GM12878 (cell line): ENCODE results near the gene PRR9. TPM values are rescaled to one million over a fixed set of nuclear protein-coding genes. Genes with fewer than 3 reads are reported as not detected.

Experiments used
- ATAC-seq: fragments of 200-7000 bp; cut with Tn5 transposase; 3 replicates; pipeline ENCODE4 v1.9.1; 2020; ENCODE audit warnings: mild to moderate bottlenecking, moderate library complexity
- BruUV-seq: library from RNA; stranded (reverse); fragments of 400-500 nt; replicated peaks from 2 replicates; lab custom pipeline; 2021; lab: Mats Ljungman, UMichigan
- CTCF ChIA-PET: fragments of 300-600 bp; sonication (Branson Sonifier 250); formaldehyde crosslinking; extraction: SDS; loops from one replicate; lab custom pipeline; 2021; ENCODE audit warnings: inconsistent platforms; lab: Yijun Ruan, JAX
- POLR2A ChIA-PET: fragments of 350-600 bp; formaldehyde crosslinking; extraction: SDS; loops from one replicate; lab custom pipeline; 2021; ENCODE audit warnings: inconsistent platforms; lab: Charles Lee
- RAD21 ChIA-PET: fragments of 300-600 bp; sonication (Branson Sonifier 250); formaldehyde crosslinking; loops from one replicate; lab custom pipeline; 2023; ENCODE audit warnings: antibody characterized with exemption; ENCODE audit not compliant: unreplicated experiment; lab: Charles Lee
- SMC1A ChIA-PET: fragments of 300-600 bp; sonication (Branson Sonifier 250); formaldehyde crosslinking; loops from one replicate; lab custom pipeline; 2023; ENCODE audit not compliant: unreplicated experiment, uncharacterized antibody; lab: Charles Lee
- DNase-seq: peaks from one replicate; pipeline ENCODE4 v3.0.0-alpha.2; 2011; ENCODE audit warnings: low read depth, low spot score
- FAIRE-seq: peaks from 3 replicates; lab custom pipeline; 2011; peaks lifted over from hg19 to GRCh38; lab: Jason Lieb, UNC
- H2AFZ ChIP-seq: 2 replicates; pipeline ENCODE4 v1.6.0; 2011; ENCODE audit warnings: low read depth, low read length, control low read depth; ENCODE audit not compliant: control insufficient read depth
- H3K27ac ChIP-seq: 2 replicates; pipeline ENCODE4 v1.5.1; 2011; ENCODE audit warnings: control low read depth; ENCODE audit not compliant: control insufficient read depth, insufficient read depth
- H3K27me3 ChIP-seq, 2 experiments: replicated peaks in 1 of 2; 2 replicates each; pipeline versions ENCODE4 v1.6.0 to v1.6.1; 2011; ENCODE audit warnings: low read length in 1 of 2; ENCODE audit not compliant: control insufficient read depth in 2 of 2, insufficient read depth in 2 of 2
- H3K36me3 ChIP-seq, 2 experiments: 2 replicates each; pipeline ENCODE4 v1.5.1; 2011; ENCODE audit warnings: low read length in 1 of 2; ENCODE audit not compliant: control insufficient read depth in 2 of 2, insufficient read depth in 2 of 2
- H3K4me1 ChIP-seq: 2 replicates; pipeline ENCODE4 v1.6.1; 2011; ENCODE audit warnings: mild to moderate bottlenecking, low read length, moderate library complexity, mixed read lengths; ENCODE audit not compliant: control insufficient read depth, insufficient read depth
- H3K4me2 ChIP-seq: 2 replicates; pipeline ENCODE4 v1.6.0; 2011; ENCODE audit warnings: control low read depth; ENCODE audit not compliant: control insufficient read depth, insufficient read depth
- H3K4me3 ChIP-seq: fragments of 200-600 bp; sonication (generic); 2 replicates; pipeline ENCODE4 v1.5.1; 2016
- H3K79me2 ChIP-seq: 2 replicates; pipeline ENCODE4 v1.6.0; 2011; ENCODE audit warnings: low read length; ENCODE audit not compliant: control insufficient read depth, insufficient read depth
- H3K9ac ChIP-seq: 2 replicates; pipeline ENCODE4 v1.8.0; 2011; ENCODE audit warnings: low read length, control low read depth, mixed read lengths; ENCODE audit not compliant: control insufficient read depth, insufficient read depth
- H3K9me3 ChIP-seq: replicated peaks from 3 replicates; pipeline ENCODE4 v1.5.1; 2011; ENCODE audit warnings: mild to moderate bottlenecking, low read length; ENCODE audit not compliant: control insufficient read depth, insufficient read depth
- H4K20me1 ChIP-seq: 2 replicates; pipeline ENCODE4 v1.6.0; 2011; ENCODE audit not compliant: control insufficient read depth, insufficient read depth
- BCL11A ChIP-seq: IDR thresholded peaks from 2 replicates; pipeline ENCODE4 v1.6.1; 2011; ENCODE audit warnings: low read depth, low read length
- BMI1 ChIP-seq: fragments of 450-650 bp; IDR thresholded peaks from 2 replicates; pipeline ENCODE4 v1.6.1; 2016; ENCODE audit warnings: mild to moderate bottlenecking, moderate library complexity, borderline replicate concordance
- CREB1 ChIP-seq: IDR thresholded peaks from 2 replicates; pipeline ENCODE4 v1.6.1; 2012; ENCODE audit warnings: low read depth, mild to moderate bottlenecking, inconsistent platforms
- E2F8 ChIP-seq: fragments of 450-650 bp; IDR thresholded peaks from 2 replicates; pipeline ENCODE4 v1.6.1; 2018; ENCODE audit warnings: mild to moderate bottlenecking, low read depth, moderate library complexity; ENCODE audit not compliant: partially characterized antibody
- MTA2 ChIP-seq: fragments of 450-650 bp; IDR thresholded peaks from 2 replicates; pipeline ENCODE4 v1.6.1; 2016; ENCODE audit warnings: low read depth, mild to moderate bottlenecking, moderate library complexity
- MTA3 ChIP-seq: IDR thresholded peaks from 2 replicates; pipeline ENCODE4 v1.6.1; 2012; ENCODE audit warnings: low read length, inconsistent platforms, borderline replicate concordance
- NRF1 ChIP-seq: conservative IDR thresholded peaks from 2 replicates; pipeline ENCODE4 v1.6.1; 2011; ENCODE audit warnings: mild to moderate bottlenecking, low read depth, low read length, improper control_type of control experiment
- PKNOX1 ChIP-seq: fragments of 450-650 bp; IDR thresholded peaks from 2 replicates; pipeline ENCODE4 v1.6.1; 2016; ENCODE audit warnings: mild to moderate bottlenecking
- POLR2AphosphoS5 ChIP-seq: IDR thresholded peaks from 2 replicates; pipeline ENCODE4 v1.6.1; 2011; ENCODE audit warnings: mild to moderate bottlenecking, low read length, inconsistent platforms
- SMARCA5 ChIP-seq: fragments of 450-650 bp; IDR thresholded peaks from 2 replicates; pipeline ENCODE4 v1.6.1; 2017; ENCODE audit warnings: mild to moderate bottlenecking
- WGBS: methylation state at CpG from one replicate; pipeline ENCODE4 v1.1.6; 2016; ENCODE audit warnings: low lambda C conversion rate; ENCODE audit not compliant: insufficient replicate concordance, insufficient coverage; ENCODE audit errors: missing lambda C conversion rate; 5-methylcytosine and 5-hydroxymethylcytosine counted together
- in situ Hi-C: fragments of 300-500 bp; cut with MboI; formaldehyde crosslinking; loops from 9 replicates; pipeline ENCODE4 v1.14.3; 2018; ENCODE audit warnings: mixed read lengths
- intact Hi-C: fragments of 100-400 bp; cut with micrococcal nuclease; formaldehyde crosslinking; loops from one replicate; pipeline ENCODE4 v1.14.2; 2022; ENCODE audit not compliant: unreplicated experiment
- polyA plus RNA-seq, 11 experiments: library from polyadenylated mRNA; depleted of rRNA in 4 of 11; unstranded in 6 of 11; stranded (reverse) in 5 of 11; fragments of >200 nt; fragmentation: Nextera tagmentation in 4 of 11; fragmentation: Illumina TruSeq in 1 of 11; extraction: Ambion mirVana in 4 of 11; extraction: Trizol in 1 of 11; gene quantifications; 1 replicate in 1 of 11; 2 replicates in 10 of 11; pipeline versions ENCODE4 v1.2.1 to v1.2.3, GENCODE V29; 2011 to 2016; ENCODE audit warnings: inconsistent platforms in 2 of 11, missing spikeins in 2 of 11, low read depth in 1 of 11
- total RNA-seq, 4 experiments: library from RNA; depleted of rRNA in 3 of 4; stranded (reverse); fragments of >200 nt in 3 of 4; fragmentation: Illumina TruSeq in 1 of 4; extraction: Trizol in 1 of 4; gene quantifications; 2 replicates each; pipeline versions ENCODE4 v1.2.1 to v1.2.3, GENCODE V29; 2013 to 2021
- TF ChIP-seq, protein P1 (sequence below): fragments of 450-650 bp; IDR thresholded peaks from 2 replicates; pipeline ENCODE4 v1.6.1; 2017; ENCODE audit warnings: mild to moderate bottlenecking, moderate library complexity
- TF ChIP-seq, protein P2 (sequence below): fragments of 450-650 bp; formaldehyde crosslinking; IDR thresholded peaks from 2 replicates; pipeline ENCODE4 v1.4.0; 2022; ENCODE audit warnings: mild to moderate bottlenecking, moderate library complexity

PRR9 gene
- total and polyA plus RNA-seq, 10 of the 15 experiments (the other 5 are each of a cell fraction or from before 2014, with no cell fraction given), result not detected

- no peak for TF ChIP-seq PKNOX1
These were observed 10.8 kb upstream of the PRR9 start (continued) for GRCh38 chr1:153206631-153207030.

DNA sequence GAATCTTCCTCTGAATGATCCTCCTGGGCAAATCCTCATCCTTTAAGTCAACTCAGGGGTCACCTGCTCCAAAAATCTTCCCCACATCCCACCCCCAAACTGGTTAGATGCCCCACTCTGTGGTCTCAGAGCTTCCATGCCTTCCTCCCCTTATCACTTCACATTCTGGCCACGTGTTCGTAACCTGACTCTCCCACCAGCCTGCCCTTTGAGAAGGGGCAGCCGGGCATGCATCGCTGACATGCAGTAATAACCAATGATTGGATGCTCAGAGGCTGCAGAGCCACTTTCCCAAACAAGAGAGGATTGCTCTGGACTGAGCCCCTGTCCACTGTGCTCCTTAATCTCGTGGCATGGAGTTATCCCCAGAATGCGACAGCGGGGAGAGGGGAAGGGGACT, 7.2 kb upstream of the PRR9 start:
- H3K27me3 ChIP-seq, result peaks cover 0 to 2% of the 10 kb centered on the region in 2 experiments; a peak in 2 of 4 replicates
- H3K79me2 ChIP-seq, result no peaks in the 10 kb centered on the region
- ChIA-PET SMC1A (interaction anchor here (2.2 kb wide), 1 partner anchor 11 kb away, joined by 4 read pairs; no protein-coding TSS in a partner anchor), POLR2A (no interaction called here), CTCF (interaction anchor here (0.6 to 0.9 kb wide), 2 partner anchors 10 to 12 kb away, joined by 3 to 4 read pairs; no protein-coding TSS in a partner anchor), RAD21 (no interaction called here)
- in situ Hi-C loops, result no loop called here
- no peaks in the 10 kb centered on the region for H3K9me3 ChIP-seq
- BruUV-seq, result no TSS peak
- DNase-seq, result no peak
- no peak overlapping the region for H3K9ac ChIP-seq
- H3K4me1 ChIP-seq, result no peaks in the 10 kb centered on the region
- no peak overlapping the region for H3K4me2 ChIP-seq
- ATAC-seq, result no peak
- intact Hi-C loops, result no loop called here
- no peak for FAIRE-seq
- no peak overlapping the region for H3K27ac ChIP-seq
- 18% methylated on average over 7 of the region's 7 CpGs for WGBS
- no peaks in the 10 kb centered on the region for H4K20me1 ChIP-seq
- no peak overlapping the region for H3K4me3 ChIP-seq
- H3K36me3 ChIP-seq, result no peaks in the 10 kb centered on the region
- no peak overlapping the region for H2AFZ ChIP-seq
- TF ChIP-seq CREB1, result no peak
- TF ChIP-seq NRF1, result no peak
- no peak for TF ChIP-seq MTA3
- TF ChIP-seq, protein P1, sequence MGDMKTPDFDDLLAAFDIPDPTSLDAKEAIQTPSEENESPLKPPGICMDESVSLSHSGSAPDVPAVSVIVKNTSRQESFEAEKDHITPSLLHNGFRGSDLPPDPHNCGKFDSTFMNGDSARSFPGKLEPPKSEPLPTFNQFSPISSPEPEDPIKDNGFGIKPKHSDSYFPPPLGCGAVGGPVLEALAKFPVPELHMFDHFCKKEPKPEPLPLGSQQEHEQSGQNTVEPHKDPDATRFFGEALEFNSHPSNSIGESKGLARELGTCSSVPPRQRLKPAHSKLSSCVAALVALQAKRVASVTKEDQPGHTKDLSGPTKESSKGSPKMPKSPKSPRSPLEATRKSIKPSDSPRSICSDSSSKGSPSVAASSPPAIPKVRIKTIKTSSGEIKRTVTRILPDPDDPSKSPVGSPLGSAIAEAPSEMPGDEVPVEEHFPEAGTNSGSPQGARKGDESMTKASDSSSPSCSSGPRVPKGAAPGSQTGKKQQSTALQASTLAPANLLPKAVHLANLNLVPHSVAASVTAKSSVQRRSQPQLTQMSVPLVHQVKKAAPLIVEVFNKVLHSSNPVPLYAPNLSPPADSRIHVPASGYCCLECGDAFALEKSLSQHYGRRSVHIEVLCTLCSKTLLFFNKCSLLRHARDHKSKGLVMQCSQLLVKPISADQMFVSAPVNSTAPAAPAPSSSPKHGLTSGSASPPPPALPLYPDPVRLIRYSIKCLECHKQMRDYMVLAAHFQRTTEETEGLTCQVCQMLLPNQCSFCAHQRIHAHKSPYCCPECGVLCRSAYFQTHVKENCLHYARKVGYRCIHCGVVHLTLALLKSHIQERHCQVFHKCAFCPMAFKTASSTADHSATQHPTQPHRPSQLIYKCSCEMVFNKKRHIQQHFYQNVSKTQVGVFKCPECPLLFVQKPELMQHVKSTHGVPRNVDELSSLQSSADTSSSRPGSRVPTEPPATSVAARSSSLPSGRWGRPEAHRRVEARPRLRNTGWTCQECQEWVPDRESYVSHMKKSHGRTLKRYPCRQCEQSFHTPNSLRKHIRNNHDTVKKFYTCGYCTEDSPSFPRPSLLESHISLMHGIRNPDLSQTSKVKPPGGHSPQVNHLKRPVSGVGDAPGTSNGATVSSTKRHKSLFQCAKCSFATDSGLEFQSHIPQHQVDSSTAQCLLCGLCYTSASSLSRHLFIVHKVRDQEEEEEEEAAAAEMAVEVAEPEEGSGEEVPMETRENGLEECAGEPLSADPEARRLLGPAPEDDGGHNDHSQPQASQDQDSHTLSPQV, result no peak
- no peak for TF ChIP-seq E2F8
- no peak for TF ChIP-seq POLR2AphosphoS5
- no peak for TF ChIP-seq SMARCA5
- no peak for TF ChIP-seq BMI1
- no peak for TF ChIP-seq MTA2
- TF ChIP-seq, protein P2, sequence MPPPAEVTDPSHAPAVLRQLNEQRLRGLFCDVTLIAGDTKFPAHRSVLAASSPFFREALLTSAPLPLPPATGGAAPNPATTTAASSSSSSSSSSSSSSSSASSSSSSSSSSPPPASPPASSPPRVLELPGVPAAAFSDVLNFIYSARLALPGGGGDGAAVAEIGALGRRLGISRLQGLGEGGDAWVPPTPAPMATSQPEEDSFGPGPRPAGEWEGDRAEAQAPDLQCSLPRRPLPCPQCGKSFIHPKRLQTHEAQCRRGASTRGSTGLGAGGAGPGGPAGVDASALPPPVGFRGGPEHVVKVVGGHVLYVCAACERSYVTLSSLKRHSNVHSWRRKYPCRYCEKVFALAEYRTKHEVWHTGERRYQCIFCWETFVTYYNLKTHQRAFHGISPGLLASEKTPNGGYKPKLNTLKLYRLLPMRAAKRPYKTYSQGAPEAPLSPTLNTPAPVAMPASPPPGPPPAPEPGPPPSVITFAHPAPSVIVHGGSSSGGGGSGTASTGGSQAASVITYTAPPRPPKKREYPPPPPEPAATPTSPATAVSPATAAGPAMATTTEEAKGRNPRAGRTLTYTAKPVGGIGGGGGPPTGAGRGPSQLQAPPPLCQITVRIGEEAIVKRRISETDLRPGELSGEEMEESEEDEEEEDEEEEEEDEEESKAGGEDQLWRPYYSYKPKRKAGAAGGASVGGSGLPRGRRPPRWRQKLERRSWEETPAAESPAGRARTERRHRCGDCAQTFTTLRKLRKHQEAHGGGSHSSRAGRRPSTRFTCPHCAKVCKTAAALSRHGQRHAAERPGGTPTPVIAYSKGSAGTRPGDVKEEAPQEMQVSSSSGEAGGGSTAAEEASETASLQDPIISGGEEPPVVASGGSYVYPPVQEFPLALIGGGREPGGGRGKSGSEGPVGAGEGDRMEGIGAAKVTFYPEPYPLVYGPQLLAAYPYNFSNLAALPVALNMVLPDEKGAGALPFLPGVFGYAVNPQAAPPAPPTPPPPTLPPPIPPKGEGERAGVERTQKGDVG (CRISPR knock-in tag), result no peak
- TF ChIP-seq BCL11A, result no peak
